Measurements from ENCODE around the gene SUN5. TPM values are rescaled to one million over a fixed set of nuclear protein-coding genes. Genes with fewer than 3 reads are reported as not detected.
"Not testable (repeated sequence)": the region's sequence is repeated elsewhere in the genome, so short reads cannot be mapped to it uniquely, and the experiment has no call there.

SUN5 gene
- total RNA-seq, result not detected

GRCh38 chr20:33004141-33004751 lies at the start of gene SUN5:
SUN5 (minus strand) TSS chr20:33004433; CDS start chr20:33004340, 93 bp downstream.
- no peak for ATAC-seq (ENCODE audit: low FRiP score)
- no peak for DNase-seq (ENCODE audit: low spot score)
- no peak for TF ChIP-seq CTCF (IDR thresholded peaks at IDR 0.05)

GRCh38 chr20:33053291-33054106 lies 49.3 kb upstream of the SUN5 start, which contains the start of gene BPIFB3:
BPIFB3 (plus strand) TSS chr20:33053903; CDS start chr20:33055436, 1,533 bp downstream.
- no peak for ATAC-seq (ENCODE audit: low FRiP score)
- no peak for DNase-seq (ENCODE audit: low spot score)
- TF ChIP-seq CTCF (IDR thresholded peaks at IDR 0.05), result no peak

GRCh38 chr20:33051333-33051732 lies 47.1 kb upstream of the SUN5 start:
- TF ChIP-seq CTCF (IDR thresholded peaks at IDR 0.05), result no peak
- DNase-seq (ENCODE audit: low spot score), result no peak
- ATAC-seq (ENCODE audit: low FRiP score), result no peak

GRCh38 chr20:33046412-33046811 lies 42.2 kb upstream of the SUN5 start:
- ATAC-seq (ENCODE audit: low FRiP score) (no peak), DNase-seq (ENCODE audit: low spot score) (no peak)
- no peak for TF ChIP-seq CTCF (IDR thresholded peaks at IDR 0.05)

GRCh38 chr20:33045129-33045721 lies 41.0 kb upstream of the SUN5 start:
- not testable (repeated sequence) for DNase-seq (ENCODE audit: low spot score)

GRCh38 chr20:33043731-33044181 lies 39.5 kb upstream of the SUN5 start:
- no peak for TF ChIP-seq CTCF (IDR thresholded peaks at IDR 0.05)
- no peak for DNase-seq (ENCODE audit: low spot score)
- ATAC-seq (ENCODE audit: low FRiP score), result no peak

More at GRCh38 chr20:33045129-33045721, 41.0 kb upstream of the SUN5 start:
- ATAC-seq (ENCODE audit: low FRiP score), result not testable (repeated sequence)

GRCh38 chr20:33042983-33043730 lies 38.9 kb upstream of the SUN5 start:
- TF ChIP-seq CTCF (IDR thresholded peaks at IDR 0.05), result no peak
- DNase-seq (ENCODE audit: low spot score) (no peak), ATAC-seq (ENCODE audit: low FRiP score) (no peak)
